AG08395 (cell line): ENCODE data around the gene ASIC1.
"Not testable (repeated sequence)": the region's sequence is repeated elsewhere in the genome, so short reads cannot be mapped to it uniquely, and the experiment has no call there.

ENCODE experiments used
- DNase-seq: peaks from one replicate; pipeline ENCODE4 v3.0.0; 2012; ENCODE audit warnings: mixed read lengths, low spot score

ASIC1 gene

GRCh38 chr12:50061946-50062686 lies 4.7 kb downstream of the ASIC1 start:
- DNase-seq: no peak

GRCh38 chr12:50062728-50063460 lies 5.5 kb downstream of the ASIC1 start:
- DNase-seq: no peak

GRCh38 chr12:50065726-50066310 lies 8.4 kb downstream of the ASIC1 start:
- DNase-seq: no peak

- DNase-seq: peak; percentile 89
Measured at GRCh38 chr12:50066402-50066801, 9.0 kb downstream of the ASIC1 start.

GRCh38 chr12:50069069-50069468 lies 11.7 kb downstream of the ASIC1 start:
- DNase-seq: no peak

- DNase-seq: no peak
Measured at GRCh38 chr12:50069539-50069938, 12.1 kb downstream of the ASIC1 start.

GRCh38 chr12:50070314-50071060 lies 13.1 kb downstream of the ASIC1 start:
- DNase-seq: peak; percentile 81

- DNase-seq: no peak
Measured at GRCh38 chr12:50072198-50072907, 15.0 kb downstream of the ASIC1 start.

- DNase-seq: no peak
Measured at GRCh38 chr12:50073206-50073605, 15.8 kb downstream of the ASIC1 start.

- DNase-seq: no peak
Measured at GRCh38 chr12:50073712-50074111, 16.3 kb downstream of the ASIC1 start.

- DNase-seq: peak; percentile 91
Measured at GRCh38 chr12:50074936-50075807, 17.8 kb downstream of the ASIC1 start.

- DNase-seq: no peak
Measured at GRCh38 chr12:50075808-50076170, 18.4 kb downstream of the ASIC1 start.

- DNase-seq: no peak
Measured at GRCh38 chr12:50077099-50077498, 19.7 kb downstream of the ASIC1 start.

- no peak for DNase-seq
Measured at GRCh38 chr12:50078281-50078680, 20.9 kb downstream of the ASIC1 start.

- no peak for DNase-seq
Measured at GRCh38 chr12:50079771-50080170, 22.4 kb downstream of the ASIC1 start.

GRCh38 chr12:50081096-50081808 lies 23.9 kb downstream of the ASIC1 start:
- no peak for DNase-seq

- DNase-seq: no peak
Measured at GRCh38 chr12:50082644-50083043, 25.2 kb downstream of the ASIC1 start.

GRCh38 chr12:50083301-50083700 lies 25.9 kb downstream of the ASIC1 start:
- DNase-seq: no peak

GRCh38 chr12:50084409-50084774 lies 27.0 kb downstream of the ASIC1 start:
- DNase-seq: not testable (repeated sequence)
